8988T (cell line): ENCODE results near the gene DQX1.
"Not testable (repeated sequence)": the region's sequence is repeated elsewhere in the genome, so short reads cannot be mapped to it uniquely, and the experiment has no call there.

Experiments
- DNase-seq: peaks from one replicate; pipeline ENCODE4 v3.0.0; 2011

The DQX1 gene

DNA sequence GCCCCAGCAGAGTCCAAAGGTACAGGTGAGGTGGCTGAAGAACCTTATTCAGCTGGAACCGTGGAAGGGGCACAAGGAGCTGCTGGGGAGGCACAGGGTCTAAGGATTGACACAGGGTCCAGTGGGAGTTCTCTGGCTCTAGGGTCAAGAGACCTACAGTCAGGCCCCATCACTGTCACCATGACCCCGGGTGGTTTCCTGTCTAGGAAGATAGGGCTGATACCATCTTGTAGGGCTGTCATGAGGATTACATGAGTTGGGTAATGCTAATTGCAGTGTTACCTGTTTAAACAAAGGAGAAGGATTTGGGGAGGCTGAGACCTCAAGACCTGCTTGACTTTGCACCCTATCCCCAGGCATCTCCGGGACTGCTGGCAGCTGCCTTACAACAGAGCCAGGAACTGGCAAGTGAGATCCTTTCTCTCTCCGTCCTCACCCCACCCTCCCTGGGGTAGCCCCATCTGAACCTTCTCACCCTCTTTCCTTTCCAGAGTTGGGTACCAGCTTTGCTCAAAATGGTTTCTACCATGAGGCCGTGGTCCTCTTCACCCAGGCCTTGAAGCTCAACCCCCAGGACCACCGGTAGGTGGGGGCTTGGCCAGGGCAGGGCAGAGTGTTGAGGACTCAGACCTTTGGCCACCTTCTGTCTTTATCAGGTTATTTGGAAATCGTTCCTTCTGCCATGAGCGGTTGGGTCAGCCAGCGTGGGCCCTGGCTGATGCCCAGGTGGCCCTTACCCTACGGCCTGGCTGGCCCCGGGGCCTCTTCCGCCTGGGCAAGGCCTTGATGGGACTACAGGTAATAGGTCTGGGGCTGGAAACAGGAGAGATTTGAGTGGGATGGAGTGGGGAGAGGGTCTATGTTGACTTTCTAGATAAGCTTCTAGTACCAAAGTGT, 34.1 kb downstream of the DQX1 start:
- DNase-seq, result no peak

DNA sequence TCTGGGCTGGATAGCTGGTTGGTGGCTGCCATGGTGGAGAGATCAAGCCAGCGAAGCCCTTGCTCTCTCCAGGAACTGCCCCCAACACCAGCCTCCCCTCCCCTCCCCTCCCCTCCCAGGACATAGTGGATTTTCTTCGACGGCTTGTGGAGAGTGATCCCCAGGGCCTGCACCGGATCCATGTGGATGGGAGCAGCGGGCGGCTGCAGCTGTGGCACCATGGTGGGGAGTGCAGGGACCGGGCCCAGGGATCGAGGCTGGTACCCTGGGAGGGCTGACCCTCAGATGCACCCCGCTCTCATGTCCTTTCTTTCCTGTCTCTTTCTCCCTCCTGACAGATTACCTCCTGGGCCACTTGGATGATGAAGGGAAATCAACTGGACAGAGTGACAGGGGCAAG, 36.1 kb downstream of the DQX1 start:
- DNase-seq, result no peak

DNA sequence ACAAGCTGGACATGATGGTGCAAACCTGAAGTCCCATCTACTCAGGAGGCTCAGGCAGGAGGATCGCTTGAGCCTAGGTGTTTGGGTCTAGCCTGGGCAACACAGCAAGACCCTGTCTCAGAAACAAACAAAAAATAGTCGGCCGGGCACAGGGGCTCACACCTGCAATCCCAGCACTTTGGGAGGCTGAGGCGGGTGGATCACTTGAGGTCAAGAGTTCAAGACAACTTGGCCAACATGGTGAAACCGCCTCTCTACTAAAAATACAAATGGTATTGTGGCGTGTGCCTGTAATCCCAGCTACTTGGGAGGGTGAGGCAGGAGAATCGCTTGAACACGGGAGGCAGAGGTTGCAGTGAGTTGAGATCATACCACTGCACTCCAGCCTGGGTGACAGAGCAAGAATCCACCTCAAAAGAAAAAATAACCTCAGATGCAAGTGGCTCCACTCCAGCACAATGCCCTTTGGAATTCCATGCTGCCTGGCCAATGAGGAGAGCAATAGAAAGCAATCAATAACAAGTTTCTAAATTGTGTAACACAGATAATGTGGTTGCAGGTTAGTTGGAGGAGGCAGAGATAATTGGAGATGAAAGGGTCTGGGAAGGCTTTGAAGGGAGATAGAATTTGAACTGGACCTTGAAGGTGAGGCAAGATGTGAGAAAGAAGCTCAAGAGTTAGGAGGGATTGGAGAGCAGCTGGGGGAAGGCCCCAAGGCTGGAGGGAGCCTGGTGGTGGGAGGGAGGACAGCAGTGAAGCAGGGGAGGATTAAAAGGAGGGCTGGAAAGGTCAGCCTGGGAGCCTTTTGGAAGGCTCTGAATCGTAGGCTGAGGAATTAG, 37.2 kb downstream of the DQX1 start:
- no peak for DNase-seq

DNA sequence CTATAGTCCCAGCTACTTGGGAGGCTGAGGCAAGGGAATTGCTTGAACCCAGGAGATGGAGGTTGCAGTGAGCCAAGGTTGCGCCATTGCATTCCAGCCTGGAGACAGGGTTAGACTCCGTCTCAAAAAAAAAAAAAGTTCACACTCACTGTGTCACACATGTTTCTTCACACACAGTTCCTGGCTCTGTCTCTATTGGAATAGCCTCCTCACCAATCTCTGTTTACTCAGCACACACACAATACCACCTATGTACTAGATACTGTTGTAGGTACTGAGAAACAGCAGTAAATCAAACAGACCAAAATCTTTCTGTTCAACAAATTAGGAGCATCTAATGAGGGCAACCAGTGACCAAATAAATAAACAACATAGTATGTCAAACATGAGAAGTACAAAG, 39.9 kb downstream of the DQX1 start:
- DNase-seq, result no peak

DNA sequence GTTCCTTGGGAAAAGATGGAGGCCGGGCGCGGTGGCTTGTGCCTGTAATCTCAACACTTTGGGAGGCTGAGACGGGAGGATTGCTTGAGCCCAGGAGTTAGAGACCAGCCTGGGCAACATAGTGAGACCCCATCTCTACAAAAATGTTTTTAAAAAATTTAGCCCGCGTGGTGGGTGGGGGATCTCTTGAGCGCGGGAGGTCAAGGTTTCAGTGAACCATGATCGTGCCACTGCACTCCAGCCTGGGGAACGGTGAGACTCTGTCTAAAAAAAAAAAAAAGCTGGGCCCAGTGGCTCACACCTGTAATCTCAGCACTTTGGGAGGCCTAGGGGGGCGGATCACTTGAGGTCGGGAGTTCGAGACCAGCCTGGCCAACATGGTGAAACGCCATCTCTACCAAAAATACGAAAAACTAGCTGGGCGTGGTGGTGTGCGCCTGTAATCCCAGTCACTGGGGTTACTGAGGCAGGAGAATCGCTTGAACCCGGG, 42.3 kb downstream of the DQX1 start:
- DNase-seq, result not testable (repeated sequence)

DNA sequence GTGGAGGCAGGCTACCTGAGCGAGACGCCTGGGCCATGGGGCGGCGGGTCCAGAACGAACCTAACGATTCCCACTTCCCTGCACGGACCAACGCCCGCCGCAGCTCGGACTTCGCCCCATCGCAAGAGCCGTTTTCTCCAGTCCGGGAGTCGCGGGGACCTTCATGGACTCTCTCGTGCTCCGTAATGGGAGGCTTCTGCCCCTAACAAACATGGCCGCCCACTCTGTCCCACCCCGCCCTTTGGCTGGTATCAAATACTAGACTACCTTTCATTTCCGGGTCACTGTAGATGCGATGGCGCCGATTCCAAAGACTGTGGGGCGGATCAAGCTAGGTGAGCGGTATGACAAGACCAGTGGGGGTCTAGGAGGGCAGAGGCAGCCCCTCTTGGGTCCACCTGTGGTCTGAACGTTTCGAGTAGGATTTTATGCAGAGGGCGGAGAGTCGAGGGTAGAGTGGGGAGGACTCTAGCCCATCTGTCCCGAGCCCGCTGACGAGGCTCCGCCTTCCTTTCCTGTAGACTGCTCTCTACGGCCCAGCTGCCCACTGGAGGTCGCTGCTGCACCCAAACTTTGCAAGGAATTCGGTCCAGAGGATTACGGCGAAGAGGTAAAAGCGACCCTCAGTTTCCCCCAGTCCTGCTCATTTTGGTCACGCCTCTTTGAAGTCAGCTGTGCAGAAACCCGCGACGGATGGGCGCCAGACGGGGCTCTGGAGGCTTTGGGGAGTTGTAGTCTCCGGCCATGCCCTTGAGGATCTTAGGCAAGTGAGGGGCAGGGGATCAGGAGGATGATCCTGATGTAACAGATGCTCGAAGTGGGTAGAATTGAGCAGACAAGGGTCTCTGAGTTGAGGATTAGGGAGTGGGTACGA, 43.0 kb downstream of the DQX1 start, which contains the start of the genes CCDC142 and TTC31:
Gene CCDC142 (minus strand): TSS at position 198 of the 874 bp plus-strand sequence. CDS start 161 bp downstream, at position 37.
Gene TTC31 (plus strand): TSS at position 281 of the 874 bp plus-strand sequence. CDS start 15 bp downstream, at position 296.
- peak; percentile 78 for DNase-seq

DNA sequence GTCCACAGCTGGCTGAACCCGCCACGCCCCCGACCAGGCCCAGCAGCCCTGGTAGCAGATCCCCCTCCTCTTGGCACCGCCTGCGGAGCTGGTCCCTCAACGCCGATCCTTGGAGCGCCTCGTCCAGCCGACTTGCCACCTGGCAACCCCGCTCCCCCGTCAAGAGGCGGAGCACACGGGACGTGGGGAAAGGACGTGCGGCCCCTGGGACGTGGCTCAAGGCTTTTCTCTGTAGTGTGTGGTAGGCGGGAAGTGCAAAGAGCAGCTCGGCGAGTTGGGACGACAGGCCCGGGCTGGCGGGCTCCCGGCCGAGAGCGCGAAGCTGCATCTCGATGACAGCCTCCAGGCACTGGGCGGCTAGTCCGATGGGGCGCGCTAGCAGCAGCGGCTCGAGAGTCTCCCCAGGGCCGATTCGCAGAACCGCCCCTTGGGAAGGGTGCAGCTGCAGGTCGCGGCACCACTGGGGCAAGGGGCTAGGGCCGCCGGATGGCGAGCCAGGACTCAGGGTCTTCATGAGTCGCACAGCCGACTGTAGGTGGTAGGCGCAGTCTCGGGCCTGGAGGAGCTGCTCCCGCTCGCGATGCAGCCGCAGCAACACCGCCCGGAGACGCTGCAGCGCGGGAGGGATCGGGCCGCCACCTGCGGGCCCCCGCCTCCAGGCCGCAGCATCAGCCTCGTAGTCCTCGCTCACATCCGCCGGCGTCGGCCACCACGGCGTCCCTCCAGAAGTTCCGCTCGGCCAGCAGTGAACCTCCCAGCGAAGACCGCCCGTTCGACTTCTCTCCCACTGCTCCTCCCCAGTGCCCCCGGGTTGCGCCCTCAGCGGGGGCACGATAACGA, 43.9 kb downstream of the DQX1 start:
- DNase-seq, result no peak

DNA sequence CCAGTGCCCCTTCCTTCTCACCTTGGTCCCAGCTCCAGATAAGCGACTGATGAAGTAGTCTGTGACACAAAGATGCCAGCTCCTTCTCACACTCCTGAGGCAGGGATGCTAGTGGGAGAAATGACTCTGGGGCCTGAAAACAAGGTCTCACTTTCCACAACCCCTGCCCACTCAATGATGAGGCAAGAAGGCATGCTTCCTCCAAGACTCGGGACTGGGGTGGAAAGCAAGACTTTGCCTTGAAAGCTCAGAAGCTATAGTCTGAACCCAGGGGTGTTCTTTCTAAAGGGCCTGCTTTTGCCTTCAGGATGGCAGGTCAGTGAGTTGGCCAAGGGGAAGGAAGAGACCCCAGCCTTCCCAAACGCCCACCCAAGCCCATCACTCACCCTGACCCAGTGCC, 44.6 kb downstream of the DQX1 start:
- no peak for DNase-seq

DNA sequence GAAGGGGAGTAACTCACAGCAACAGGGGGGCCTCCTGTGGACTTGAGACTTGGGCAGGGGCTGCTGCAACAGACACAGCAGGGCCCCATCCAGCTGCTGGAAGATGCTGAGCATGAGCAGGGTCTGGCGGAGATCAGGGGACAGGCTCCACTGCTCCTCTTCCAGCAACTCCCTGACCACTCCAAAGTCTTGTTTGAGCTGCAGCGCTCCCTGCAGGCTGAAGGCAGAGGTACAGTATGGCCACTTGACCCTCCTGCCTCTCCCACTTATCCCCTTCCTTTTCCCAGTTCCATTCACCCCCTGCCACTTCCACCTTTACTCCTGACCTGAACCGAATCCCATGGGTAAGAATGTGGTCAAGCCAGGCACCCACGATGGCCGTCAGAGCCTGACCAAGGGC, 51.1 kb downstream of the DQX1 start:
- no peak for DNase-seq

DNA sequence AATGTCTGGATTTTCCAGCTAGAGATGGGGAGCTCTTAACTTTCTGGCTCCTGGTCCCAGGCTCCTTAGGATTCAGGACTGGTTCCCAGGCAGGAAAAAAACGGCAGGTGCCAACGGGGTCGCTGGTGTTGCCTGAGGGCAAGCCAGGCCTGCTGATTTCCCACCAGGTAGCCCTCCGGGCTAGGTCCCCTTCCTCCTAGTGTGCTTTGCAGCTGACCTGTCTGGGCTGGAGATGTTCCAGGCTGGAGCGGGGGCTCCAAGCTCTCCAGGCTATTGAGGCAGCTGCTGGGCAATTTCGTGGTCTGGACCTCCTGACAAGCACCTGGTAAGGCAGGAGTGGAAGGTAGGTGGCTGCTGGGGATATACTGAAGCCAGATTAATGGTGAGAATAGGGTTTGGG, 51.5 kb downstream of the DQX1 start:
- no peak for DNase-seq

DNA sequence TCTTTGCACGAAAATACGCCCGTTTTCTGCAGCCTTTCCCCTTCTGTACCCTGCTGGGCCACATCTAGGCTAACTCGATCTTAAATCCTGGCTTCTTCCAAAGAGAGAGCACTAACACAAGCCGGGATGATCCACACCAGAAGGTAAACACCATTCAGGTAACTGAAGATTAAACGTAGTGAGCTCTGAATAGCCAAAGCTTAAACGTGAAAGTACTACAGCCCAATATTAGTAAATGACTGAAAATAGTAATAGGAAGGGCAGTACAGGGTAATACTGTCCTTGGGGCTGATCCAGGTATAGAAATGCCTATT, 53.1 kb downstream of the DQX1 start:
- DNase-seq, result no peak

DNA sequence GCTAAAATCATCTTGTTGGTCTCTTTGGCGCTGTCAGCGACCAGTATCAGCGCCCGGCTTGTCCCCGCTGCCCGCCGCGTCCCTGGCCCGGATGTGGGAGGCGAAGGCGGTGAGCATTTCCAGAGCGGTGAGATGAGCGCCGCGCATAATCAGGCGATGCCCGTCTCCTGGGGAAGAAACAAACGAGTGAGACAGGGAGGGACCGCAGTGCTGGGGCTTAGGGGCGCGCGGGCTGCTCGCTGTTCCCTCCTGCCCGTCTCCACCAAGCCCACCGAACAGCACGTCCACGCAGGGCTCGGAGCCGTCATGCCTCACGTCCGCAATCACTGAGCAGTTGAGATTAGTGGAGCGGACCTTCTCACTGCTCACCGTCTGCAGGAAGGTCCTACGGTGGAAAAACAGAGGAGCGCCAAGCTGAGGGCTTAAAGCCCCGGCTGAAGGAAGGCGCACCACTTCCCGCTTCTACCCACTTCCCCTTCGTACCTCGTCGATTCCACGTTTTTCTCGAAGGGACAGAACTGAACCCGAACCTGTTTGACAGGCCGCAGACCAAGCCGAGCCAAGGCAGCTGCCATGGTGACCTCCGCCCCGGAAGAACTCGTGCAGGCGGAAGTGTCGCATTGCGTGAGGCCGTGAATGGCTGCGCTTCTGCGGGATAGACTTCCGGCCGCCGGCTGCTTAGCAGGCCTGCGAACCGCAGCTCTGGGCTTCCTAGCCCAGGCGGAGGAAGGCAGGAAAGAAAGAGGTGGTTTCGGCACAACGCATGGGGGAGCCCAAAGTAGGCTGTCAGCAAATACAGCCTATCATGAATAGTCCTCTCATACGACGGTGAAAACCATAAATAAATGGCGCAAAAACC, 53.7 kb downstream of the DQX1 start, which contains the start of gene MRPL53:
Gene MRPL53 (minus strand): TSS at position 595 of the 859 bp plus-strand sequence. CDS start 20 bp downstream, at position 575.
- DNase-seq, result no peak

DNA sequence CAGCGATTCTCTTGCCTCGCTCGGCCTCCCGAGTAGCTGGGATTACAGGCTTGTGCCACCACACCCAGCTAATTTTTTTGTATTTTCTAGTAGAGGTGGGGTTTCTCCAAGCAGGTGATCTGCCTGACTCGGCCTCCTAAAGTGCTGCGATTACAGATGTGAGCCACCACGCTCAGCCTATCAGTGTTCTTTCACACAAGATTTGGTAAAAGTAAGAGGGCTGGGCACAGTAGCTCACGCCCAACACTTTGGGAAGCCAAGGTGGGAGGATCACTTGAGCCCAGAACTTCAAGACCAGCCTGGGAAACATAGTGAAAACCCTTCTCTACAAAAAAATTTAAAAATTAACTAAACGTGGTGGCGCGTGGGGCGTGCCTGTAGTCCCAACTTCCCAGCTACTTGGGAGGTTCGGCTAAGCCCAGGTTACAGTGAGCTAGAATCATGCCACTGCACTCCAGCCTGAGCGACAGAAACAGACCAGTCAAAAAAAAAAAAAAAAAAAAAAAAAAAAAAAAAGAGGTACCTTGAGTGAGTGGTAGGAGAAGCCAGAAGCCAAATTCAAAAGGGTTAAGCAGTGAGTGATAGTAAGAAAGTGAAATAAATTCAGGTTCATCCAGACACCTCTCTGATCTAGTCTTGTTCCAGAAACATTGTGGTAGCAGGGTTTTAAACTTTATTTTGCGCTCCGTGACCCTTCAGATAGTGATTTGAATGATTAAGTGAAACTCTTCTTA, 54.5 kb downstream of the DQX1 start:
- DNase-seq, result no peak

DNA sequence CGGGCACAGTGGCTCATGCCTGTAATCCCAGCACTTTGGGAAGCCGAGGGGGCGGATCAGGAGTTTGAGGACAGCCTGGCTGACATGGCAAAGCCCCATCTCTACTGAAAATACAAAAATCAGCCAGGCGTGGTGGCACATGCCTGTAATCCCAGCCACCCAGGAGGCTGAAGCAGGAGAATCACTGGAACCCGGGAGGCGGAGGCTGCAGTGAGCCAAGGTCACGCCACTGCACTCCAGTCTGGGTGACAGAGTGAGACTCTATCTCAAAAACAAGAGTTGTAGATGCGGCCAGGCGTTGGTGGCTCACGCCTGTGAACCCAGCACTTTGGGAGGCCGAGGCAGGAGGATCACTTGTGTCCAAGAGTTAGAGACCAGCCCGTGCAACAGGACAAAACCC, 55.3 kb downstream of the DQX1 start:
- DNase-seq, result not testable (repeated sequence)
